NCI-H226 (cell line): Measurements from ENCODE around the gene CIB4.

ENCODE experiments used
- DNase-seq: peaks from one replicate; pipeline ENCODE4 v3.0.0-alpha.2; 2015

Gene CIB4

DNA sequence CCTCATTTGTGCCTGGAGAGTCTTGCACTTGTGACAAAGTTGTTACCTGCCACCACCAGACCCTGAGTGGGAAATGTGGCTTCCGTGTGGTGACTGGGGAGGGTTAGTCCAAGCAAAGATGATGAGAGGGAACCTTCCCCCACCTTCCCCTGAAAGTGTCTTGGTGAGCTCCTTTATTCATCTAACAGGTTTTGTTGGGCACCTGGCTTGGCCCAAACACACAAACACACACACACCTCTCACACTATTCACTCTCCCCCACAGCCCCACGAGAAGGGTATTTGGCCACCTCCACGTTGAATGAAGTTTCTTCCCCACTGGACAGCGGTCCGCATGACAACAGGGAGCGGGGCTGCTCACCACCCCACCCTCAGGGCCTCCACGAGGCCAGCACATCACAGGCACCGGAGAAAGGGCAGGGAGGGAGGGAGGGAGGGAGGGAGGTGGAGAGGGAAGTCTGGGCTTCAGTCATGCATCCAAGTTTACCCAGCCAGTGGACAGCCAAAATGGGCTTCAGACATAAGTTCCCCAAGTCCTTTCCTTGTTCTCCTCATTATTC lies 1.4 kb downstream of the CIB4 start:
- no peak for DNase-seq

DNA sequence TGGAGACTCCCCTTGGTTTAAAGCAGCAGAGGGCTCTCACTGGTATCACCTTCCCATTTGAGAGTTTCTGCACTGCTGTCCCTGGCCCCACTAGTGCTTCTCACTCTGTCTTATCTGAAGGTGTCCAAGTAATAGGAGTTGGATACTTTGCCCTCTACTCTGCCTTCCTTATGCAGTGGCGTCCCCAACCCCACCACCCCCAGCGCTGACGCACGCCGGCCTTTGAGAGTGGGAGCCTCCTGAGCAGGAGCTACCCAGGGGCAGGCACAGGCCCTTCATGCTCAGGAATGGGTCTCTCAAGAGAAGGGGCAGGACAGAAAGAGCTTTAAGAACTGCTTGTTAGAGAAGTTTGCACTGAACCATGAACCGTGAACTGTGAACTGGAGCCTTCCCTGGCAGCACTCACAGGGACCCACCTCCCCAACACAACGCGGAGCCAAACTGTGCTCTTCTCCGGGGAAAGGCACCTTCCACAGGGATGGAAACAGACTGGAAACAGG lies 3.3 kb downstream of the CIB4 start:
- DNase-seq: no peak

DNA sequence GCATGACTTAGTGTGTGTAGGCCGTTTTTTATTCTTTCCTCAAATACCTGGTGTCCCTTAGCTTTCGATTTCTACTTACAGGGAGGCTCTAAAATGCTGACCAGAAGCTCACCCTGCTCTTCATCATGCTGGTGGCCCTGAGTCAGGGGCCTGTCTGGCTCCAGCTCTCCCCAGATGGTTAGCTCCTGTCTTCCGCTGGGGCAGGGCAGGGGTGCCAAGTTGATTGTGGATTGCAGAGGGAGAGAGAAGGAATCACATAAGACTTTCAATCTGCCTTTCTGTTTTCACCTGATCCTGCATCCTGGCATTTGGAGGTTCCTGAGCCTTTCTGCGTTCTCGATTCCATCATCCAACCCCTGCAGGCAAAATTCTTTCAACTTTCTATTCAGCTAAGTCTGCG lies 4.2 kb downstream of the CIB4 start:
- DNase-seq: no peak

DNA sequence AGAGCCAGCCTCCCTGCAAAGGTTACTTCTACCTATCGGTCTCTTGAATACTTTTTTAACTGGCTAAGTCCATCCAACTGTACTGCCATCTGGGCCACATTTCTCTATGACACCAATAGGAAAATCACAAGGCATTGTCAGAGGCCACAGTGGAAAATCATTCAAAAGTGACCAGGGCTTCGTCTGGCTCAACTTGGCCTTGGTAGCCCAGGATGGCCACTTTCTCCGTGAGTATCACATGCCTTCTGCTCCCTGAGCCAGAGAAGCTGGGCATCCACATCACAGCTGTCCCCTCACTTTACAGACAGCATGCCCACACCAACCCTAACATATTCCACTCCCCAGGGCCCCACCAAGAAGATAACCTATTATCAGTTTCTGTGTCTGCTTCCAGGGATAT lies 5.8 kb downstream of the CIB4 start:
- no peak for DNase-seq

DNA sequence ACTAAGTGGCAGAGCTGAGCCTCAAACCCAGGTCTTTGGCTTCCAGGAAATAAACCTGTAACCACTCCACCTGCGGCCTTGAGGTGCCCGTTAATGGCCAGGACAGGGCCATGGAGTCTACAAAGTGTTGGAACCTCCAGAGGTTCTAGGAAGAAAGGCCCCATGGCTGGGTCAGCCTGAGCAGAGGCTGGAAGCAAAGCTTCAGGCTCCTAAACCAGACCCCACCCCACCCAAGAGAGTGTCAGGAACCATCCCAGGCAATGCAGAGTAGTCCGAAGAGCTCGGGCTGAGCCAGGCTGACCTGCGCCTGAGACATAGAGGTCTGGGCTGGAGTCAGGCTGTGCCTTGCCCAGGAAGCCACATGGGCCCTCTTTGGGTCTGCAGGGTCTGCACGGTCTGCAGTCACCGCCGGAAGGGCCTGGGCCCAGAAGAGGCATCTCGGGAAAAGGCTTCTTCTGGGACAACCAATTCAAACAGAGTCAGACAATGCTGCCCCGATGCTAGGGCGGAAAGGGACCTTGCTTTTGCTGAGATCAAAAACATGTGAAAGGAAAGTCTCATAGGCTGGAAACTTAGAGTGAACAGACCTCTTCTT lies 6.4 kb downstream of the CIB4 start:
- DNase-seq: no peak

DNA sequence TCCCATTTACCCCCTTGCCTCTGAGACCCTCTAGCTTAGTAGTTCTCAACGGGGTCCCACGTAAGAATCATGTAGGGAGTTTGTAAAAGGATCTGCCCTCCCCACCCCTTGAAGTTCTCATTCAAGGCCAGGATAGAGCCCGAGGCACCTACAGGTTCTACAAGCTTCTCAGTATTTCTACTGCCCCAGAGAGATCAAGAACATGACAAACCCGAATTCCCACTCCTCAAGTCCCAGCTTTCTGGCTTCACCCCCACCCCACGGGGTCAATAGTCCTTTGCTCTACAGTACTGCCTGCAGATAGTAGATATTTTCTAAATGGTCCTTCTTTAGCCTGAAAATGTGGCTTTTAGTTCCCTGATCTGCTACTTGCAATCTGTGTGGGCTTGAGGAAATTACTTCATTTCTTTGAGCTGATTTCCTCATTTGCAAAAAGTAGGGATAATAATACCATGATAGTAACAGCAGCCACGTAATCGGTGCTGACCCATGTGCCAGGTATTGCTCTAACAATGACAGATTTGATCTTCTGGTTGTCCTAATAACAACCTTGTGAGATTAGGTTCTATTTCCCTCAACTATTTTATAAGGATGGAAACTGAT lies 7.1 kb downstream of the CIB4 start:
- DNase-seq: no peak

DNA sequence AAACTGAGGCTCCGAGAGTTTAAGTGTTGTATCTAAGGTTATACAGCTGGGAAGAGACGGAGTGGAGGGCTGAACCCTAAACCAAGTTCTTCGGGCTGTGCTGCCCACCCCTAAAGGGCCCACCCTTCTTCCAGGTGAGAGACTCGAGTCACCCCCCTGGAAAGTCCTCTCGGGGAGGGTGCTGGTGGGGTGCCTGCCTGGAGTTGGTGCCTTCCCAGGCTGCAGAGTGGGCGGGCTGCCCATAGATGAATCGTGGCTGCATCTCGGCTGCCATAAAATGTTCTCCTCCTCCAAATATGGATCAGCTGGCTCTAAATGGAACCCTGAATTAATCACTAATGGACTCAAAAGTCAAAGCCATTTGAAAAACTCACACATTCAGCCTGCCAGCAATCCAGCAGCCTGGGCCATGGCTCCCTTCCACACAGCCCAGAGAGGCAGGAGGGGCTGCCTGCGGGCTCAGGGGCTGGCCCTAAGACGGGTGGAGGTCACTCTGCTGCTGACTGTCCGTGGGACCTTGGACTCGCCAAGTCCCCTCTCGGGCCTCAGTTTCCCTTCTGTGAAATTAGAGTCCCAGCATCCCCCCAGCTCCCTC lies 7.7 kb downstream of the CIB4 start:
- DNase-seq: no peak

DNA sequence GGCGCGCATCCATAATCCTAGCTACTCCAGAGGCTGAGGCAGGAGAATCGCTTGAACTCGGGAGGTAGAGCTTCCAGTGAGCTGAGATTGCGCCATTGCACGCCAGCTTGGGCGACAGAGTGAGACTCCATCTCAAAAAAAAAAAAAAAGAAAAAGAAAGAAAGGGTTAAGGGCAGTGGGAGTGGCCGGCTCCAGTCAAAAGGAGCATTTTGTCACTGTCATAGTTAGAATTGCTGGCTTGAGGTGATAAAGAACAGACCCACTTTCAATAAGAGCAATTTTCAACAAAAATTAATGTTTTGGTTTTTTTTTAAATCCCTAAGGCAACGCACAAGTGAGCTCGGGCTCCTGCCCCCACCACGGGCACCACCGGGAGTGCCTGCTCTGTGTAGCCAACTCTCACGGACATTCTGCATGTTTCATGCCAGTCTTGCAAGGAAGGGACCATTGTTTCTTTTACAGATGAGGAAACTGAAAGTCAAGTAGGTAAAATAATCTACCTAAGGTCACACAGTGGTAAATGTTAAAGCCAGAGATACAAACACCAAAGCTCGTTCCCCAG lies 8.5 kb downstream of the CIB4 start:
- DNase-seq: no peak

DNA sequence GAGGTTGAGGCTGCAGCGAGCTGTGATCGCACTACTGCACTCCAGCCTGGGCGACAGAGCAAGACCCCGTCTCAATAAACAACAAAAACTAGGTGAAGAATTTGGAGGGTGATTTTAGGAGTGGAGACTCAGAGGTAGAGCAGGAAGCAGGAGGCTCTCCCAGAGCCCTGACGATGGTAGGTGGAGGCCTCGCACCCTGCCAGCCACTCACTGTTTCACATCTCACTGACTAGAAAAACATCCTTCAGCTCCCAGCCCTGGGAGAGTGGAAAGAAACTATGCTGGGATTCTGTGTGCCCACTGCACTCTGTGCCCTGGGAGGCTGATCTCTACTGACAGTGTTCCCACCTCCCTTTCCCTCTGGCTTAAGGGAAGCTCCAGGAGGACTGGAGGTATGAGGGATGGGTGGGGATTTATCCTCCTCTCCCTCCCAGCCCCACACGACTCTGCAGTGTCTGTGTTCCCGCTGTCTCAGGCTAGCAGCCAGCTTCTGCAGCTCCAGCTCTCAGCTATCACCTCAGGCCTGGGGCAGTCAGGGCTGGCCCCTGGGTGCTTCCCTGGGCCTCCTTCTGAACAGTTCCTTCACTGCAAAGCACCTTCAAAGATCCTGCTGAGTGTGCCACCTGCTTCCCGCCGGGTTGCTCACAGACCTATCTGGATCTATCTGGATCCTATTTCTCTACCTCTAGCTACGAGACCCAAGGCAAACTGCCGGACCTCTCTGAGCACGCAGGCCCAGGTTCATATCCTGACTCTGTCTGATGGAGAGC lies 9.6 kb downstream of the CIB4 start:
- no peak for DNase-seq

DNA sequence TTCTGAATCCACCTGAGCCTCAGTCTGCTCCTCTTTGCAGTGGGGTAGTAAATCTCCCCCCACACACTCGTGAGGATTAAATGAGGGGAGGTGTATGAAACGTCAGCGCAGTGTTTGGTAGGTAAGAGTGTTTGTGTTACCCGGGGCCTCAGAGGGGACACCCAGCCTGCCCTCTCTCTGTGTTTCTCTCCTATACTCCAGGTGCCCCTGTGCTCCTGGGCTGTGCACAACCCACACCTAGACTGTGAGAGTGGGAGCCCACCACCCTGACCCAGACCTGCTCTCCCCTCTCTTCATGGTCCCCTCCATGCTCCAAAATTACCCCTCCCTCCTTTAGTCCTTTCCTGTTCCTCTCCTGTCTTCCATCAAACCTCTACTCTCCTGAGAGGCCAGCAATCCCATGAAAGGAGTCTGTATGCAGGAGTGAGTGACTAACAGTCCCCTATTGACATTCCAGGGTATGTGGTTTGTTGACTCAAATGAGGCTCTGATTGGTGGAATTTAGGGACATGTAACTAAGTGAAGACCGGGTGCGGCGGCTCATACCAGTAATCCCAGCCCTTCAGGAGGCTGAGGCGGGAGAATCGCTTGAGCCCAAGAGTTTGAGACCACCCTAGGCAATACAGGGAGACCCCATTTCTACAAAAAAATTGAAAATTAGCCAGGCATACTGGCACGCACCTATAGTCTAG lies 10.4 kb downstream of the CIB4 start:
- no peak for DNase-seq

DNA sequence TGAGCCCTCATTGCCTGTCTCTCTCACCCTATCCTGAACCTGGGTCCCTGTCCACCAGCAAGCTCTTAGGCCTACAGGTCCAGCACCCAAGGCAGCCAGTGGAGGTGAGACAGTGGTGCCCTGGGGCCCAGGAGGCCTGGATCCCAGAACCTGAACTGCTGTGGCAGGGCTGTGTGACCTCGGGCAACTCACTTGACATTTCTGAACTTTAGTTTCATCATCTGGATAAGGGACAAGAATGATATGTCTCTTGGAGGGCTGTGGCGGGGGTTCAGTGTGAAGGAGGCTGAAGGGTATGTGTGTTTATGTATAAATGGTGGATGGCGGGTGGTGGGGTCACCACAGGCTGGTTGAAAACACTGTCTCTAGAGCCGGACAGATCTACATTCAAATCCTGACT lies 10.9 kb downstream of the CIB4 start:
- DNase-seq: no peak

DNA sequence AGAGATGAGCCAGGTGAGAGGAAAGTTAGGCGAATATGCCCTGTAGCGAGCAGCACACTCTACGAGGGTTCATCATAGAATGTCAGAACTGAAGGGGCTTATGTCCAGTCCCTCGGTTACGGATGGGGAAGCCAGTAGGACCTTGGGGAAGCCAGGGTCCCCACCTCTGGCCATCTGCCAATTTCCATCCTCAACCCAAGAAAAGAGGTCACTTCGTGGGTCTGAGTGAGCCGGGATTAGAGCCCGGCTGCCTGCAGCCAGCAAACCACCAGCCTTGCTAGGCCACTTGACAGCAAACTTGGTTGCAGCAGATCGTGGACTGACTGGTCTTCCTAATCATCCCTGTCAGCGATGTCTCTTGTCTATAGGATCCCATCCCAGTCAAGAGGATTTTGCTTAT lies 11.4 kb downstream of the CIB4 start:
- no peak for DNase-seq

DNA sequence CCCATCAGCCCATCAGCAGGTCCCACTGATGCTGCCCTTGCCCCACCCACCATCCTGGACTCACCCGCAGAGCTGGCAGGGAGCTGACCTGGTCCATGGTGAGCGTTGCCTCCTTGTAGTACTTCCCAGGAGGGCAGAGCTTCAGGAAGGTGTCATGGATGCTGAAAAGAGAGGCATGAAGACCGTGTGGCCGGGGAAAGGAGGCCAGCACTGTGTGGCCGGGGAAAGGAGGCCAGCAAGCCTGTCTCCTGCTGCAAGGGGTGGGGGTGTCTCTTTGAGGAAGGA lies 11.9 kb downstream of the CIB4 start:
- DNase-seq: no peak

DNA sequence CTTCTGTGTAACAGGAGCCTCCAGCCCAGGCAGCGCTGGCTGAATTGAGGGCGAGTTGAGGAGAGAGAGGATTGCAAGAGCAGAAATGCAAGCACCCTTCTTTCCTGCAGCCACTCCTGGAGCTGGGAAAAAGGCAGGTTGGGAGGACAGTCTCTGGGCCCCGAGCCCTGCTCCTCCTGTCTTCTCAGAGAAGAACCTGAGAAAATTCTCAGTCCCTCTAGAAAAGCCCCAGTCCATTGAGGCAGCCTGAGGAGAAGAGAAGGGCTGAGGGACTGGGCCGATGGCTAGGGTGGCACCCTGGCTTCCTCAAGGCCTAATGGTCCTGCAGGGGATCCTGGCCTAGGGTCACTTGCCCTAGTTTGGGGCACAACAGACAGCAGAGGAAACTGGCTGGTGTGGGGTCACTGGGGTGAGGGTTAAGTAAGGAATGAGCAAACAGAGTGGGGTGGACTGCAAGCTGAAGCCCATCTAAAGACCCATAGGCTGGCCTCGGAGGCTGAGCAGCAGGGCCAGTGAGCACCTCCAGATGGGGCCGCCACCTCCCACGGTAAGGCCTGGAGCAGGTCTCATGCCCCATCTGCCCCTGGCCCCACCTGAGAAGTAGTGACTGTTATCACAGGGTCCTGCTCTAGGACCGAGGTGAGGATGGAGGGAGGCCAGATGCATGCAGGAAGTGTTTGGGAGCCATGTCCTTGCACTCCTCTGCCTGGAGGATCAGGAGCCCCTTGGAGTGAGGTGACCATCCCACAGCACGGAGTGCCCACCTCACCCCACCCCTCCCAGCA lies 12.4 kb downstream of the CIB4 start:
- DNase-seq: no peak

DNA sequence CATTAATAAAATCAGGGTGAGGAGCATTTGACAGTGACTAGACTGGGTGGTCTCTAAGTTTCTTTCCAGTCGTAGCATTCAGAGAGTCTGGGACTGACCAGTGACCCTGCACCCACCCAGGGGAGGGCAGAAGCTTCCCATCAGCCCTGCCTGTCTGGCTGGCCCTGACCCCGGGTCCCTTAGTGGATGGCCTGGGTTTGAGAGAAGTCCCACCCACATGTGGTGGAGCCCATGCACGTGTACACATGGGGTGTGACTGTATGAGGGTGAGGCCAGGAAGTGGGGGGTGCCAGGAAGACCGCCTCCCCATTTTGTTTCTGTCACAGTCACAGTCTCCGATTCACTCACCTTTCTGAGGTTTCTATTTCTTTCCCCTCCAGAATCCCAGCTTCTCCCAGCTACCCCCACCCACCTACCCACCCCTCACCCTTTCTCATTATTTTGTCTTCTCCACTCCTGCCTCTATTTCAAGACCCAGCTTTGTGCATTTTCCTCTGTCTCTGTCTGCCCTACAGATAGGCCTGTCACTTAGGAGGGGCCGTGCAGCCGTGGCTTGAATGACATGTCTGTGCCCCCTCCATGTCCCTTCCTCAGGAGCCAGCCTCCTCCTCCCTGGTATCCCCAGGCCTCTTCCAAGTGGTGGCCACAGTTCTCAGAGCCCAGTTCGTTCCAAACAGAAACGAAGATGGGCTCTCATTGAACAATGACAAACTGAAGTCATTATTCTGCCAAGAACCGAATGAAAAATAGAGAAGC lies 13.6 kb downstream of the CIB4 start:
- no peak for DNase-seq

DNA sequence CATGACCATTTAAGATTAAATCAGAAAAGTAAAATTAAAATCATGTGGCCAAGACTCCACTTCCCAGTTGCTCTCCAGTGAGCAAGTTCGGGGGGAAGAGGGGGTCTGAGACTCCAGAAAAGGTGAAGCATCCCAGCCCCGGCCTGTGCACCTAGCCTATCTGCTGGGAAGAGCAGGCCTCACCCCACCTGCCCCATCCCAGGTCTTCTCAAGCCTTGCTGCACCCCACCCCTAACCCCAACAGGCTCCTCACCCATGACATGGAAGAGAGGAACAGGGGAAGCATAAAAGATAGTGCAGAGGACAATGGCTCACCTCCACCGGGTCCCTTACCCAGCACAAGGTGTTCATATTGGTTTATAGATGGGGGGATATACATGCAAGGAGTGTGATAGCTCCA lies 14.6 kb downstream of the CIB4 start:
- DNase-seq: no peak

DNA sequence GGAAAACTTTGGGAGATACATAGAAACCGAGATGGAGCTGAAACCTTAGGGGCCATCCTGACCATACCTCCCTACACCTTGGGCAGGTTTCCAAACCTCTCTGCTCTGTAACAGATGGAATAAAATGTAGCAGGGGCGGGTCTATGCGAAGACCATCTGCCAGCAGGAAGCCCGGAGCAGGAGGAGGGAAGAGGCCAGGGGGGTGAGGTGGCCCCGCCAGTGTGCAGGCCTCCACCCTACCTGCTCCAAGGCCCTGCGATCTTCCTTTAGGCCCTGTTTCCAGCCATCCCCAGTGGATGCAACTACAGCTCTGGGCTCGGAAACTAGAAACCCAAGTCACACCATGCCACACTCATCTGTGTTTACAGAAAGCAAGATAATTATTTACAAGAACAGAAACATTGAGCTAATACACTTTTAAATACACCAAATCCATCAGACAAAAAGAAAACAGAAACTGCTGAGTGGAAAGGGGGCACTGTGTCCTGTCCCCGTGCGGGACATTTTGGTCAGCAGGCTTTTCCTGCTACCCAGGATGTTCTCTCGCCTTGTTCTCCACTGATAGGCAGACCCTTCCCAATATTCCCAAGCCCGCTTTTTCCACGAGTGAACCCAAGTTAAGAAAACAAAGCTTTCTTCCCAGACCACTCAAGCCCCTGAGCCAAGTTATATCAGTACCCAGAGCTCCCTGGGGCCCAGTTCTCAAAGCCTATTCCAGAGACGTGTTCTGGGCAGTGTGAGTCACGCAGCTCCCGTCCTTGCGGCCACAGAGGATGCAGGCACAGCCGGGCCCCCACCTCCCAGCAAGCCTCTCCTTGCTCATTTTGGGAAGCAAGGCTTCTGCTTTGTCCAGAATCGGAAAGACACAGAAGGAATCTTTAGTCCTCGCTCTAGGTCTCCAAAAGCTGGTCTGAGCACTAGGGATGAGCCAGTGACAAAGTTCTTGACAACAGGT lies 17.3 kb downstream of the CIB4 start:
- DNase-seq: no peak

DNA sequence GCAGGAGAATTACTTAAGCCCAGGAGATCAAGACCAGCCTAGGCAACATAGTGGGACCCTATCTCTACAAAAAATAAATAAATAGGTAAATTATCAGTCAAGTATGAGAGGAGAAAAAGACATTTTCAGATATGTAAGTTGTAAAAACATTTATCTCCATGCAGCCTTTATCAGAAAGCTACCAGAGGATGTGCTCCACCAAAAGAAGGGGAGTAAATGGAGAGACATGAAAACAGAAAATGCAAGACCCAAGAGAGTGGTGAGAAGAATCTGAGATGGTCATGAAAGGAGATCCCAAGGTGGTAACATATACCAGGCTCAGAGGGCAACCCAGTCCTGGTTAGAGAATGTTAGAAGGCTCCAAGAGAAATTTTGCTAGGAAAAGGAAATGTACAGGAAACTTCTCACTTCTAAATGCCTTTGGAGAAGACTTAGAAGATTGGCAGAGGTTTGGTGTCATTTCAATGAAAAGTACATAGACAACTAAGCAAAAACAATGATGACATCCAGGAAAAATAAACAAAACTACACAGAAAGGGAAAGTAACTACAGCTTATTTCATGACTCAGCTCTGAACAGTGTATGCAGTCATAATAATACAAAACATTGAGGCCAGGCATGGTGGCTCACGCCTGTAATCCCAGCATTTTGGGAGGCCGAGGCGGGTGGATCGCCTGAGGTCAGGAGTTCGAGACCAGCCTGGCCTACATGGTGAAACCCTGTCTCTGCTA lies 19.5 kb downstream of the CIB4 start:
- no peak for DNase-seq

DNA sequence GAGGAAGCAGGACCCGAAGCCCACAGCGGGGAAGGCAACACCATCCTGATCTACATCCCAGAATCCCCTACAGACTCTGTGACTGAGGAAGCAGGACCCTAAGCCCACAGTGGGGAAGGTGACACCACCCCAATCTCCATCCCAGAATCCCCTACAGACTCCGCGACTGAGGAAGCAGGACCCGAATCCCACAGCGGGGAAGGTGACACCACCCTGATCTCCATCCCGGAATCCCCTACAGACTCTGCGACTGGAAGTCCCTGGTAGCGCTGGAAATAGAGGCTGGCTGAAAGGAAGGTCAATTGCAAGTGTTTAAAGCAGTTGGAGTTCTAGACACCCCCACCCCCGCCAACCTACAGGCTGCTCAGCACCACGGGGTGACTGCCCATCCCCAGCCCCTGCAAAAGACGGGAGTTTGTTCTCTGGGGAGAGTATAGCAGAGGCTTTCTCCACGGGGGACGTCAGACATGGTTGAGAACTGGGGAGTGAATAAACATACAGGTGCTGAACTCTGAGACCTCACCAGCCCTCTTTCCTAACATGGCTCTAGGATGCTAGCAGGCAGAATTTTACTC lies 21.0 kb downstream of the CIB4 start:
- no peak for DNase-seq
